Activated CD4-positive, alpha-beta memory T cell treated with anti-CD3 and anti-CD28 coated beads for 36 hours (primary cell): ENCODE results near the gene RLBP1. TPM values are rescaled to one million over a fixed set of nuclear protein-coding genes. Genes with fewer than 3 reads are reported as not detected.

Source experiments
- CTCF ChIA-PET: fragments of 350-600 bp; sonication (Branson Sonifier 250); formaldehyde crosslinking; loops from one replicate; lab custom pipeline; 2021; ENCODE audit warnings: antibody characterized with exemption, inconsistent platforms; lab: Charles Lee
- POLR2A ChIA-PET: fragments of 350-600 bp; sonication (Branson Sonifier 250); formaldehyde crosslinking; loops from one replicate; lab custom pipeline; 2021; ENCODE audit warnings: antibody characterized with exemption; lab: Charles Lee
- DNase-seq: peaks from one replicate; pipeline ENCODE4 v3.0.0-alpha.2; 2020
- H3K27ac Mint-ChIP-seq: one replicate; pipeline ENCODE4 v1.8.0; 2021; ENCODE audit warnings: mixed read lengths
- H3K27me3 Mint-ChIP-seq: one replicate; pipeline ENCODE4 v1.8.0; 2021; ENCODE audit warnings: mixed read lengths
- H3K36me3 Mint-ChIP-seq: one replicate; pipeline ENCODE4 v1.8.0; 2021; ENCODE audit warnings: mixed read lengths
- H3K4me1 Mint-ChIP-seq: one replicate; pipeline ENCODE4 v1.8.0; 2021; ENCODE audit warnings: low read depth, mixed read lengths
- H3K4me3 Mint-ChIP-seq: one replicate; pipeline ENCODE4 v1.8.0; 2021; ENCODE audit warnings: mild to moderate bottlenecking, mixed read lengths
- H3K9me3 Mint-ChIP-seq: one replicate; pipeline ENCODE4 v1.8.0; 2021; ENCODE audit warnings: mixed read lengths
- intact Hi-C: fragments of 100-400 bp; cut with micrococcal nuclease; formaldehyde crosslinking; loops from one replicate; pipeline ENCODE4 v1.15.1; 2023
- total RNA-seq, 2 experiments: library from RNA; stranded (reverse); gene quantifications; one replicate each; pipeline ENCODE4 v1.2.3, GENCODE V29; 2021

Gene RLBP1
- total RNA-seq, 2 experiments from 2014 or later = not detected

GRCh38 chr15:89194608-89195007 is 26.8 kb downstream of the RLBP1 start:
- CTCF ChIA-PET = interaction anchor here (1.1 to 7.2 kb wide), 5 partner anchors 10 to 50 kb away, joined by 3 to 58 read pairs (median 6); partner anchors contain the start of gene FANCI
- Mint-ChIP-seq H3K4me1 (peaks cover 37% of the 10 kb centered on the region), H3K27ac (no peak overlapping the region), H3K4me3 (no peak overlapping the region), H3K36me3 (peaks cover 40% of the 10 kb centered on the region), H3K27me3 (no peaks in the 10 kb centered on the region), H3K9me3 (no peaks in the 10 kb centered on the region)
- intact Hi-C loops = no loop called here
- DNase-seq = no peak
- POLR2A ChIA-PET = no interaction called here

GRCh38 chr15:89192766-89193165 is 28.6 kb downstream of the RLBP1 start:
- Mint-ChIP-seq H3K9me3 (no peaks in the 10 kb centered on the region), H3K27me3 (no peaks in the 10 kb centered on the region), H3K36me3 (peaks cover 42% of the 10 kb centered on the region), H3K27ac (no peak overlapping the region), H3K4me3 (no peak overlapping the region), H3K4me1 (peaks cover 23% of the 10 kb centered on the region)
- ChIA-PET CTCF (interaction anchor here (0.6 to 7.2 kb wide), 4 partner anchors 14 to 299 kb away, joined by 3 to 58 read pairs (median 4); no protein-coding TSS in a partner anchor), POLR2A (no interaction called here)
- intact Hi-C loops = no loop called here
- DNase-seq = no peak

- Mint-ChIP-seq H3K4me3 (no peak overlapping the region), H3K27me3 (no peaks in the 10 kb centered on the region), H3K9me3 (no peaks in the 10 kb centered on the region), H3K27ac (no peak overlapping the region), H3K36me3 (peaks cover 42% of the 10 kb centered on the region), H3K4me1 (peaks cover 17% of the 10 kb centered on the region)
- ChIA-PET POLR2A (no interaction called here), CTCF (interaction anchor here (0.6 to 1.3 kb wide), 3 partner anchors 14 to 299 kb away, joined by 3 to 4 read pairs (median 3); no protein-coding TSS in a partner anchor)
- intact Hi-C loops = no loop called here
- DNase-seq = no peak
Observed at GRCh38 chr15:89192136-89192535, 29.2 kb downstream of the RLBP1 start.

GRCh38 chr15:89187986-89188514 is 33.3 kb downstream of the RLBP1 start:
- Mint-ChIP-seq H3K4me3 (no peak overlapping the region), H3K36me3 (peaks cover 19% of the 10 kb centered on the region), H3K27ac (no peak overlapping the region), H3K27me3 (no peaks in the 10 kb centered on the region), H3K4me1 (peaks cover 3% of the 10 kb centered on the region), H3K9me3 (no peaks in the 10 kb centered on the region)
- ChIA-PET POLR2A (interaction anchor here (1.4 kb wide), 1 partner anchor 21 kb away, joined by 3 read pairs; no protein-coding TSS in a partner anchor), CTCF (interaction anchor here (1.3 kb wide), 1 partner anchor 10 kb away, joined by 8 read pairs; no protein-coding TSS in a partner anchor)
- no peak for DNase-seq
- intact Hi-C loops = no loop called here

GRCh38 chr15:89187301-89187985 is 33.9 kb downstream of the RLBP1 start:
- no peaks in the 10 kb centered on the region for H3K9me3 Mint-ChIP-seq
- H3K36me3 Mint-ChIP-seq = peaks cover 20% of the 10 kb centered on the region
- H3K4me3 Mint-ChIP-seq = no peak overlapping the region
- DNase-seq = no peak
- peaks cover 2% of the 10 kb centered on the region for H3K4me1 Mint-ChIP-seq
- H3K27me3 Mint-ChIP-seq = no peaks in the 10 kb centered on the region
- CTCF ChIA-PET = interaction anchor here (1.3 to 2.8 kb wide), 2 partner anchors 10 to 19 kb away, joined by 8 to 9 read pairs; no protein-coding TSS in a partner anchor
- intact Hi-C loops = no loop called here
- POLR2A ChIA-PET = interaction anchor here (1.4 kb wide), 1 partner anchor 20 kb away, joined by 3 read pairs; no protein-coding TSS in a partner anchor
- H3K27ac Mint-ChIP-seq = no peak overlapping the region

- ChIA-PET POLR2A (no interaction called here), CTCF (interaction anchor here (1.3 to 2.8 kb wide), 3 partner anchors 9 to 130 kb away, joined by 3 to 9 read pairs (median 8); no protein-coding TSS in a partner anchor)
- Mint-ChIP-seq H3K4me3 (no peak overlapping the region), H3K36me3 (peaks cover 18% of the 10 kb centered on the region), H3K27ac (no peak overlapping the region), H3K4me1 (no peaks in the 10 kb centered on the region), H3K9me3 (no peaks in the 10 kb centered on the region), H3K27me3 (no peaks in the 10 kb centered on the region)
- no peak for DNase-seq
- intact Hi-C loops = no loop called here
Observed at GRCh38 chr15:89186803-89187202, 34.6 kb downstream of the RLBP1 start.

GRCh38 chr15:89184886-89185526 is 36.4 kb downstream of the RLBP1 start:
- intact Hi-C loops = no loop called here
- DNase-seq = no peak
- CTCF ChIA-PET = interaction anchor here (1.5 to 2.8 kb wide), 2 partner anchors 22 to 128 kb away, joined by 3 to 9 read pairs; no protein-coding TSS in a partner anchor
- no peak overlapping the region for H3K27ac Mint-ChIP-seq
- H3K9me3 Mint-ChIP-seq = no peaks in the 10 kb centered on the region
- no peak overlapping the region for H3K4me3 Mint-ChIP-seq
- POLR2A ChIA-PET = no interaction called here
- H3K4me1 Mint-ChIP-seq = peaks cover 13% of the 10 kb centered on the region
- no peaks in the 10 kb centered on the region for H3K27me3 Mint-ChIP-seq
- peaks cover 10% of the 10 kb centered on the region for H3K36me3 Mint-ChIP-seq

GRCh38 chr15:89184357-89184756 is 37.0 kb downstream of the RLBP1 start:
- POLR2A ChIA-PET = no interaction called here
- peaks cover 8% of the 10 kb centered on the region for H3K36me3 Mint-ChIP-seq
- intact Hi-C loops = no loop called here
- CTCF ChIA-PET = no interaction called here
- no peaks in the 10 kb centered on the region for H3K9me3 Mint-ChIP-seq
- no peak for DNase-seq
- no peak overlapping the region for H3K4me3 Mint-ChIP-seq
- peaks cover 19% of the 10 kb centered on the region for H3K4me1 Mint-ChIP-seq
- H3K27ac Mint-ChIP-seq = no peak overlapping the region
- H3K27me3 Mint-ChIP-seq = no peaks in the 10 kb centered on the region

- no peaks in the 10 kb centered on the region for H3K27me3 Mint-ChIP-seq
- H3K4me3 Mint-ChIP-seq = no peak overlapping the region
- H3K9me3 Mint-ChIP-seq = no peaks in the 10 kb centered on the region
- peaks cover 39% of the 10 kb centered on the region for H3K4me1 Mint-ChIP-seq
- peaks cover 19% of the 10 kb centered on the region for H3K36me3 Mint-ChIP-seq
- intact Hi-C loops = loop anchor here (1.0 to 2.0 kb wide), 3 partner anchors 13 to 25 kb away; no protein-coding TSS in a partner anchor
- CTCF ChIA-PET = interaction anchor here (0.7 to 10.7 kb wide), 9 partner anchors 9 to 123 kb away, joined by 3 to 276 read pairs (median 20); partner anchors contain the start of gene ABHD2
- POLR2A ChIA-PET = interaction anchor here (0.7 to 1.5 kb wide), 3 partner anchors 13 to 89 kb away, joined by 3 to 11 read pairs (median 5); no protein-coding TSS in a partner anchor
- DNase-seq = peak; percentile 81
- peak overlapping the region; percentile 86 for H3K27ac Mint-ChIP-seq
Observed at GRCh38 chr15:89179966-89180875, 41.2 kb downstream of the RLBP1 start.

- intact Hi-C loops = no loop called here
- no peak for DNase-seq
- Mint-ChIP-seq H3K27me3 (no peaks in the 10 kb centered on the region), H3K9me3 (no peaks in the 10 kb centered on the region), H3K27ac (peak overlapping the region; percentile 86), H3K4me3 (no peak overlapping the region), H3K4me1 (peaks cover 39% of the 10 kb centered on the region), H3K36me3 (peaks cover 19% of the 10 kb centered on the region)
- CTCF ChIA-PET = interaction anchor here (0.6 to 10.7 kb wide), 40 partner anchors 9 to 540 kb away, joined by 3 to 276 read pairs (median 5); partner anchors contain the start of genes ABHD2 and ISG20
- POLR2A ChIA-PET = interaction anchor here (0.8 to 1.2 kb wide), 4 partner anchors 11 to 120 kb away, joined by 3 to 5 read pairs (median 4); partner anchors contain the start of gene ABHD2
Observed at GRCh38 chr15:89178307-89178977, 42.9 kb downstream of the RLBP1 start.
